Upper lobe of right lung (tissue), 1 donor: ENCODE measurements around the gene ARID3B. TPM values are rescaled to one million over a fixed set of nuclear protein-coding genes. Genes with fewer than 3 reads are reported as not detected.

ENCODE experiments used
- ATAC-seq: fragments of 200-7000 bp; cut with Tn5 transposase; one replicate; pipeline ENCODE4 v1.9.1; 2020; ENCODE audit warnings: mild to moderate bottlenecking, moderate library complexity
- DNase-seq: peaks from one replicate; pipeline ENCODE4 v3.0.0-alpha.2; 2020
- H3K27ac ChIP-seq: fragments of 200-600 bp; one replicate; pipeline ENCODE4 v1.8.0; 2022
- H3K27me3 ChIP-seq: fragments of 200-600 bp; one replicate; pipeline ENCODE4 v1.8.0; 2022; ENCODE audit warnings: mild to moderate bottlenecking
- H3K36me3 ChIP-seq: fragments of 200-600 bp; one replicate; pipeline ENCODE4 v1.8.0; 2022
- H3K4me1 ChIP-seq: fragments of 200-600 bp; one replicate; pipeline ENCODE4 v1.8.0; 2022
- H3K4me3 ChIP-seq: fragments of 200-600 bp; one replicate; pipeline ENCODE4 v1.8.0; 2022; ENCODE audit warnings: mild to moderate bottlenecking
- H3K9me3 ChIP-seq: fragments of 200-600 bp; one replicate; pipeline ENCODE4 v1.8.0; 2022
- intact Hi-C: fragments of 100-400 bp; cut with DNase I; formaldehyde crosslinking; loops from one replicate; pipeline ENCODE4 v1.11.0; 2022
- total RNA-seq: library from RNA; stranded (reverse); fragmentation: NEBNext Ultra II Directional; extraction: Animal tissue kit (Norgen Biotek cat#: 25700); gene quantifications from one replicate; pipeline ENCODE4 v1.2.1, GENCODE V29; 2021
- TF ChIP-seq, protein P1 (sequence below): fragments of 200-600 bp; IDR thresholded peaks from one replicate; pipeline ENCODE4 v1.8.0; 2022; ENCODE audit warnings: antibody characterized with exemption
- donor health status: DM: no; HTN: yes; CAD: no; lungs with severe emphysema.

Gene ARID3B
- total RNA-seq, 1 donor from 2014 or later, result 10.7 TPM

- Histone ChIP-seq H3K4me3 (no peak overlapping the region), H3K36me3 (peaks cover 98% of the 10 kb centered on the region), H3K27me3 (no peaks in the 10 kb centered on the region), H3K27ac (no peak overlapping the region), H3K9me3 (no peaks in the 10 kb centered on the region), H3K4me1 (no peaks in the 10 kb centered on the region)
- intact Hi-C loops, result no loop called here
- no peak for ATAC-seq
- TF ChIP-seq, protein P1, sequence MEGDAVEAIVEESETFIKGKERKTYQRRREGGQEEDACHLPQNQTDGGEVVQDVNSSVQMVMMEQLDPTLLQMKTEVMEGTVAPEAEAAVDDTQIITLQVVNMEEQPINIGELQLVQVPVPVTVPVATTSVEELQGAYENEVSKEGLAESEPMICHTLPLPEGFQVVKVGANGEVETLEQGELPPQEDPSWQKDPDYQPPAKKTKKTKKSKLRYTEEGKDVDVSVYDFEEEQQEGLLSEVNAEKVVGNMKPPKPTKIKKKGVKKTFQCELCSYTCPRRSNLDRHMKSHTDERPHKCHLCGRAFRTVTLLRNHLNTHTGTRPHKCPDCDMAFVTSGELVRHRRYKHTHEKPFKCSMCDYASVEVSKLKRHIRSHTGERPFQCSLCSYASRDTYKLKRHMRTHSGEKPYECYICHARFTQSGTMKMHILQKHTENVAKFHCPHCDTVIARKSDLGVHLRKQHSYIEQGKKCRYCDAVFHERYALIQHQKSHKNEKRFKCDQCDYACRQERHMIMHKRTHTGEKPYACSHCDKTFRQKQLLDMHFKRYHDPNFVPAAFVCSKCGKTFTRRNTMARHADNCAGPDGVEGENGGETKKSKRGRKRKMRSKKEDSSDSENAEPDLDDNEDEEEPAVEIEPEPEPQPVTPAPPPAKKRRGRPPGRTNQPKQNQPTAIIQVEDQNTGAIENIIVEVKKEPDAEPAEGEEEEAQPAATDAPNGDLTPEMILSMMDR, result no peak
- no peak for DNase-seq
Measured at GRCh38 chr15:74630284-74631086, 89.5 kb downstream of the ARID3B start.

- intact Hi-C loops, result no loop called here
- peaks cover 98% of the 10 kb centered on the region for H3K36me3 ChIP-seq
- TF ChIP-seq, protein P1, result no peak
- no peaks in the 10 kb centered on the region for H3K4me1 ChIP-seq
- no peak for DNase-seq
- no peaks in the 10 kb centered on the region for H3K9me3 ChIP-seq
- no peak overlapping the region for H3K27ac ChIP-seq
- H3K27me3 ChIP-seq, result no peaks in the 10 kb centered on the region
- no peak for ATAC-seq
- no peak overlapping the region for H3K4me3 ChIP-seq
Measured at GRCh38 chr15:74631087-74631385, 90.0 kb downstream of the ARID3B start.

GRCh38 chr15:74631408-74631807, 90.4 kb downstream of the ARID3B start:
- intact Hi-C loops, result no loop called here
- Histone ChIP-seq H3K4me3 (no peak overlapping the region), H3K4me1 (no peaks in the 10 kb centered on the region), H3K27me3 (no peaks in the 10 kb centered on the region), H3K36me3 (peaks cover 98% of the 10 kb centered on the region), H3K9me3 (no peaks in the 10 kb centered on the region), H3K27ac (no peak overlapping the region)
- DNase-seq (no peak), ATAC-seq (no peak)
- TF ChIP-seq, protein P1, result no peak

GRCh38 chr15:74631935-74632560, 91.0 kb downstream of the ARID3B start:
- intact Hi-C loops, result no loop called here
- peak; percentile 77 for DNase-seq
- H3K27ac ChIP-seq, result no peak overlapping the region

GRCh38 chr15:74632601-74633000, 91.6 kb downstream of the ARID3B start:
- no peak for DNase-seq
- TF ChIP-seq, protein P1, result no peak
- Histone ChIP-seq H3K9me3 (no peaks in the 10 kb centered on the region), H3K27ac (no peak overlapping the region), H3K4me1 (no peaks in the 10 kb centered on the region), H3K36me3 (peaks cover 98% of the 10 kb centered on the region), H3K4me3 (no peak overlapping the region), H3K27me3 (no peaks in the 10 kb centered on the region)
- ATAC-seq, result no peak
- intact Hi-C loops, result no loop called here

More at GRCh38 chr15:74631935-74632560, 91.0 kb downstream of the ARID3B start:
- Histone ChIP-seq H3K4me1 (no peaks in the 10 kb centered on the region), H3K27me3 (no peaks in the 10 kb centered on the region), H3K36me3 (peaks cover 98% of the 10 kb centered on the region), H3K4me3 (no peak overlapping the region), H3K9me3 (no peaks in the 10 kb centered on the region)
- TF ChIP-seq, protein P1, result peak; percentile 80
- peak; percentile 61 for ATAC-seq
